HG03460 (cell line): Measurements from ENCODE around the gene ANKS1A.
A peak's percentile ranks its signal among the peaks of the same experiment; 100 is the strongest.
"Not testable (repeated sequence)": the region's sequence is repeated elsewhere in the genome, so short reads cannot be mapped to it uniquely, and the experiment has no call there.

Source experiments
- ATAC-seq: cut with Tn5 transposase; IDR thresholded peaks from one replicate; pipeline ENCODE4 v1.9.1; 2021; ENCODE audit not compliant: unreplicated experiment

ANKS1A gene

DNA sequence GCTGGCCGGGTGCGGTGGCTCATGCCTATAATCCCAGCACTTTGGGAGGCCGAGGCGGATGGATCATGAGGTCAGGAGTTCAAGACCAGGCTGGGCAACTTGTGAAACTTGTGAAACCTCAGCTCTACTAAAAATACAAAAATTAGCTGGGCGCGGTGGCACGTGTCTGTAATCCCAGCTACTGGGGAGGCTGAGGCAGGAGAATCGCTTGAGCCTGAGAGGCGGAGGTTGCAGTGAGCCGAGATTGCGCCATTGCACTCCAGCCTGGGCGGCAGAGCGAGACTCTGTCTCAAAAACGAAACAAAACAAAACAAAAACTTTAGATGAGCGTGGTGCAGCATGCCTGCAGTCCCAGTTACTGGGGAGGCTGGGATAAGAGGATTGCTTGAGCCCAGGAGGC, 3.2 kb upstream of the ANKS1A start:
- not testable (repeated sequence) for ATAC-seq

DNA sequence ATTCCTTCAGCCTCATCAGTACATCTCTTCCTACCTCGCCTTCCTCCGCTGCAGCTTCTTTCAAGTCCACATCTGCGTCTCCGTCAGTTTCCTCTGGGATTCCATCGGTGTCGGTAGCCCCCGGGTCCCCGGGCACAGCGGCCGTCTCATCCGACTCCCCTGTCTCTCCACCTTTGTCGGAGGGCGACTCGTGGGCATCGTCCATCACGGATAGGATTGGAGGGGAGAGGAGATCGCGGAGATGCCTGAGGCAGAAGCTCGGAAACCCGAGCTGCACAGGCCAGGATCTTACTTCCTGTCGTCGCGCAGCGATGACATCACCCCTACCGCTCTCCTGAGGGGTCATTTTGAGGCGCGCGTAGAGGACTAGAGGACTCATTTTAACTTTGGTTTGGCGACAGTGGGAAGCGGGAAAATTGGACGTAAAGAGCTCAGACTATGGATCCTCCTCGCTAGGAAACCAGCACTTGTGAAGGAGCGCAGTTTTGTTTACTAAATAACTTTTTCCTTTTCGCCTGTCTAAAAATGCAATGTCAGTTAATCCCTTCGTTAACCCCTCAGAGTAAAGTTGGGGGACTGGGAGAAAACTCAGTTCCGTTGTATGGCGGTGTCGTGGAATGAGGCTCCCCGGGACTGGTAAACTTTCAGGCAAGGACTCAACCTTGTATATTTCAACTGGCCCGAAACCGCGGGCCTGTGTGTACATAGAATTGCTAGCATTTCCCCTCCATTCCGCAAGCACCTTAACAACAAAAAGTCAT, 1.1 kb upstream of the ANKS1A start, which contains the start of gene TAF11:
TAF11 (minus strand) TSS at position 290 of the 761 bp plus-strand sequence; CDS start at position 205, 85 bp downstream.
- ATAC-seq, result peak; percentile 76

DNA sequence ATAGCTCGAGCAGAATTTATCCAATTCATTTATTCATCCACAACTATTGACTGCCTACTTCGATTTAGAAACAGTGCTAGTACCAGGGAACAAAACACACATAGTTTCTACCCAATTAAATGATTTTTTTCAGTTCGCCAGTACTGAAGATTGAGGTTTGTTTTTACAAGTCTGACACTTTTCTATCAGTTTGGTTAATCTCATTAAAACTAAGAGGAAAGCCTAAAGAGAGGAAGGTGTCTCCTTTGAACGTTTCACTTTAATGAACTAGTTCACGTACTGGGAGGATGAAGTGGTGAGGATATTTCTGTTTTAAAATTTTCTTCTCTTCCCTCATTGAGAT, 570 bp upstream of the ANKS1A start:
- ATAC-seq, result no peak

DNA sequence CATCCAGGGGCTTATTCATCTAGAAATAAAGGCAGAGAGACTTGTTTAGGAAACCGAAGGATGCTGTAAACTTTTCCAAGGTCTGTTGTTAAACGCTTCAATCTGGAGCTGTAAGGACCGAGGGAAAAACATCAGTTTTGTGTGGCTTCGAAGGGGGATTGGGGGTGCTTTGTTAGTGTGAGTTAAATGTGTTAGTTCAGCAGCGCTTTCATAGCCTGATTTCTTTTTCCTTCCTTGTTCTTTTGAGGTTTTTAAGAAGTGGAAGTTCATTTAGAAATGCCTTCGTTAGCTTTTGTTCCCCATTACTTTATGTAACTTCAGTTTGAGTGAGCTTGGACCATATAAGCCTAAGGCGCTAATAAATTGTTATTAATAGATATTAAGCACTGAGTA, 1.5 kb downstream of the ANKS1A start:
- ATAC-seq, result no peak

DNA sequence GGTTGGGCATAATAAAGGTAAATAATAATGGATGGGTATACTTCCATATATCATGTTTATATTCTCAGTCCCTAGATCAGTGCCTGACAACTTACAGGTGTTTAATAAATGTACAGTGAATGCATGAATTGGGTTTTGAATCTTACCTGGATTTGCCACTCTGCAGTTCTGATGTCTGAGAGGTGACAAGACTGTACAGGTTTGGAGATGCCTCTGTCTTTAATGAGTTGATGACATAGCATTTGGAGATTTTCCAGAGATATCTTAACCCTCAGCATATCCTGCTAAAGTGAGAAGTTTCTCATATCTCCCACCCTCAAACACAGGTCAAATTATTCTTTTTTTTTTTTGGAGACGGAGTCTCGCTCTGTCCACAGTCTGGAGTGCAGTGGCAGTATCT, 2.2 kb downstream of the ANKS1A start:
- ATAC-seq, result no peak

DNA sequence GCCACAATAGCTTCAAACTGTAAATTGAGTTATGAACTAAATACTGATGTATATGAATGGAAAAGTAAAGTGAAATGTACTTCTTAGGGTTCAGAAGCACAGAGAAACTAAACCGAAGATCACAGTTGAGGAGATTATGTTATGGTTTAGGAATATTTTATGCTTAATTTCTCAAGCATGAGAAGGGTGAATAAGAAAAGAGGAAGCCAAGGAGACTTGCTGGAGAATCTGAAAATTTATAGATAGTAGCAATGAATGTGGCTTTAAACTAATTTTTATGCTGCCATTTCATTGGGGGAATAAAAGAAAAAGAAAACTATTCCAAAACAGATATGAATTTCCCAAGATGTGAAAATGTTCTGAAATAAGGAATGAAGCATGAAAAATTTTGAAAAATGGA, 5.6 kb downstream of the ANKS1A start:
- no peak for ATAC-seq

DNA sequence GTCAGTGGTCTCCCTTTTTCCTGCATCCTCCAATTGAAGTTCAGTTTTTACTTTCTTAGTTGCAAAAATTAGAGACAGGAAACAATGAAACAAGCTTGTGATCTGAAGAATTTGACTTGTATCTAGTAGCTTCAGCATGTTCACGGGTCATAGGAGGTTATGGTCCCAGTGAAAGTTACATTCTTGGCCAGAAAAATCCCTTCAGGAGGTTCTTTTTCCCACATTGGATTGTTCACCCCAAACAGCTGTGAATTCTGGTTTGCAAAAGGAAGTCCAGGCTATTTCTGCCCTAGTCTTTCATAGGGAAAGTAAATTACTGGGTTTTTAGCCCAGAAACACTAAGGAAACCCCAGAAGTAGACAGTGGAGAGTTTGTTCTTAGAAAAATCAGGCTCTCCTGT, 8.1 kb downstream of the ANKS1A start:
- no peak for ATAC-seq

DNA sequence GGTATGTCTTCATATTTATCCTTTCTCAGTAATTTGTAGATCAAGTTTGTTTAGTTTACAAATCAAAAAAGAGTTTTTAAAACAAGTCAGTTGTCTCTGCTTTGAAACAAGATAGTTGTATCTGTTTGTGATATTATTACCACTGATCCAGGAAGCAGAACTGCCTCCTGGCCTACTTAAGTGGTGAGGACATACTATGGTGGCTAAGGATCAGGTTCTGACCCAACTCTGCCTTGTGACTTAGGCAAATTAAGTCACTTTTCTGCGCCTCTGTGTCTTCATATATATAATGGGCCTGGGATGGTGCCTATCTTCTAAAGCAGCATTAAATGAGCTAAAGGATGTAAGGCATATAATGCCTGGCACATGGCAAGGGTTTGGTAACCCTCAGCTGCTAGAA, 8.7 kb downstream of the ANKS1A start:
- ATAC-seq, result no peak

DNA sequence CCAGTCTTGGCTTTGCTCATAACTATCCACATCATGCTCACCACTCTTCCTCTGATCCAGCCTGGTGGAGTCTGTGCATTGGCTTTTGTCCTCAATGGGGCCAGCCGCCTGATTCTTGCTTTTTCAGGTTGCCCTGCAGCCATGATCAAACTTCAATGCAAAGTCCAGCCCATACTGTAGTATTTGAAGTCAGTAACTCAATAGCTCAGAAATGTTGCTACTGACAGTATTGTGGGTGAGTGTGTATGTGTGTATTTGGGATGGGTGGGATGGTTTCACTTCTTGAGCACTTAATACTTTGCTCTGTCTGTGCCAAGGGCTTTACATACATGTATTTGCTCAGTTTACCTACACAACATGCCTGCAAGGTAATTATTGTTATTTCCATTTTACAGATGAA, 10.7 kb downstream of the ANKS1A start:
- ATAC-seq, result not testable (repeated sequence)

DNA sequence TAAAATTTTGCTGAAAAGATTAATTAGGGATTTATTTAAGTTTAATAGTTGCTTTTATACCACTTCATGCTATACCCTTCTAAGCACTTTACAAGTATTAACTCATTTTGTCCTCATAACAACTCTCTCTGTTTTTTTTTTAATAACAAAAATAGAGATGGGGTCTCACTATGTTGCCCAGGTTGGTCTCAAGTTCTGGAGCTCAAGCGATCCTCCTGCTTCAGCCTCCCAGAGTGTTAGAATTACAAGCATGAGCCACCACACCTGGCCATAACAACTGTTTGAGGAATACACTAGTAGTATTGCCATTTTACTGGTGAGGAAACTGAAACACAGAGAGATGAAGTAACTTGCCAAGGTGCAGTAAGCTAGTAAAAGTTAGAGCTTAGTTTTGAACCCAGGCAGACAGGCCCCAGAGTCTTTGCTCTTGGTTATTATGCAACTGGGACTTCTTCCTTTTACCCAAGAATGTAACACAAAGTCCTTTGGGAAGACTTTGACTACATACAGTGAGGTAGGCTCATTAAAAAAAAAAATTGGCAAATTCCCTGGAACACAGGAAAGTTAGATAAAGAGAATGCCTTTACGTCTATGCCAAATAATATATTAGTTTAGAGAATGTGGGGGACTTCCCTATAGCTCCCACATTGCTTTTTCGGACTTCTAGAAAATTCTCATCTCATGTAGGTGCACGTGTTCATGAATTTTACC, 11.4 kb downstream of the ANKS1A start:
- no peak for ATAC-seq

DNA sequence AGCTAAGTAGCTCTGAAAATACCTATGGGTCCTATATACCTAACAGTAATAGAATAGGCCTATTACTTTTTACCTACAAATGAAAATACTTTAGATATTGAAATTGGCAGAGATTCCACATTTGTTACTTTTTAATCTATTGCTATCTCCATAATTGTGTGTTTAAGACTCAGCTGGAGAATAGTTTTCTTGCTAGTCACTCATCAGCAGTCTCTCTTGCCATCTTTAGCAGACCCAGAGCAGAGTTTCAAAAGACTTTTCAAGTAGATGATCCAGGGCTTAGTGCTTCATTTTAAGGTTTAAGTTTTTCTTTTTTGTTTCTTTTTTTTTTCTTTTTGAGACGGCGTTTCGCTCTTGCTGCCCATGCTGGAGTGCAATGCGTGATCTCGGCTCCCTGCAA, 12.9 kb downstream of the ANKS1A start:
- no peak for ATAC-seq

DNA sequence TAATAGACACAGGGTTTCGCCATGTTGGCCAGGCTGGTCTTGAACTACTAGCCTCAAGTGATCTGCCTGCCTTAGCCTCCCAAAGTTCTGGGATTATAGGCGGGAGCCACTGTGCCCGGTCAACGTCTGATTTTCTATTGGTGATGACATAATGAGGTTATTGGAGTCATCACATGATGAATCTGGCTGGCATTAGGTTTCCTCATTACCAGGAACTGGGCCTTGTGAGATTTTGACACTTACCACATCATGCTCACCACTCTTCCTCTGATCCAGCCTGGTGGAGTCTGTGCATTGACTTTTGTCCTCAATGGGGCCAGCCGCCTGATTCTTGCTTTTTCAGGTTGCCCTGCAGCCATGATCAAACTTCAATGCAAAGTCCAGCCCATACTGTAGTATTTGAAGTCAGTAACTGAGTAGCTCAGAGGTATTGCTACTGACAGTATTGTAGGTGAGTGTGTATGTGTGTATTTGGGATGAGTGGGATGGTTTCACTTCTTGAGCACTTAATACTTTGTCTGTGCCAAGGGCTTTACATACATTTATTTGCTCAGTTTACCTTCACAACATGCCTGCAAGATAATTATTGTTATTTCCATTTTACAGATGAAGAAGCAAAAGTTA, 16.0 kb downstream of the ANKS1A start:
- no peak for ATAC-seq

DNA sequence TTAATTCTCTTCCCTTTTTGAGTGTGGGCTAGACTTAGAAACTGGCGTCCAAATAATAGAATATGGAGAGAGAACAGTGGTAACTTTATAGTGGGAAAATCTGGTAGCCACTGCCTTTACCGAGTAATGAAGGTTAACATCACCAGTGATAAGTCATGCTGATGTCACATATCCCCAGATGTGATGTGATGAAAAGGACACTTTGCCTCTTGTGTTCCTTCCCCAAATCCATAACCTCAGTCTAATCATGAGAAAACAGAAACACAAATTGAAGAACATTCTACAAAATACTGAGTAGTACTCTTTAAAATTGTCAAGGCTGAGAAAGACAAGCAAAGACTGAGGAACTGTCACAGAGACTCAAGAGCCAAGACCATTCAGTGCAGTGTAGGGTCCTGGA, 17.8 kb downstream of the ANKS1A start:
- no peak for ATAC-seq

DNA sequence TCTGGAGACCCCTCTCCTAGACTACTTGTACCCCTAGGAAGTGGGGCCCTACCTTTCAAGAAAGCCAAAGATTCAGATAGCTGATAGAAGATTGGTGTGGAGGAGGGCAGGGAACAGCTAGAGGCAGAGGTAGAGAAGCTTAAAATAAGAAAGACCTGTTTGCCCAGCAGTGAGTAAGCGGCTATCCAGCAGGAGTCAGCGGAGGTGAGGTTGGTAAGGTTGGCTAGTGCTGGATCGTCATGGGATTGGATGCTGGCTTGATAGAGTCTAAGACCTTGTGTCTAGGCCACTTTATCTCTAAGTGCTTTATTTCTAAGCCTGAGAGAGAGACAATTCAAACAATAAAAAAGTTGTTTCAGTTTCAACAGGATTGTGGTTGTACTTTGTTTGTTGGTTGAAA, 19.1 kb downstream of the ANKS1A start:
- no peak for ATAC-seq

DNA sequence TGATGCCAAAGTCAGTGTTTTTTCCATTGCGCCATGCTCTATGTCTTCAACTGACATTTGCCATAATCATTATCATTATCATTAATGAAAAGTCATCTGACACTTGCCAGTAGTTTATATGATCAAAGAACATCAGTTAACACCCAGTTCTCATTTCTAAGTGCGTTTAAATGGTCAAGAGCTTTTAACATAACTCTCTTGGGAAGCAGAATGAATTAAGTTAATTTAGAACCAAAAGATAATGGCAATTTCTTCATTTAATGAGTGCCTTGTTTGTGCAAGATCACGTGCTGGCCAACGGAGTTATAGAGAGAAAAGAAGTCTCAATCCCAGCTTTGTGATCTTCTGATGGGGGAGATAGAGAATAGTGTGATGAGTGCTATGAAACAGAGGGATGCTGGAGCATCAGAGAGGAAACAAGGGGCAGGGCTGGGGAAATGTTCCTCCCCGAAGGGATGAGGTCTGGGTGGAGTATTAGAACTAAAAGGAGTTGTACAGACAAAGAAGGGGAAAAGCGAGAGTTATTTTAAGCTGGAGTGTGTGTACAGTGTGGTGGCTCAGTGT, 20.3 kb downstream of the ANKS1A start:
- ATAC-seq, result no peak

DNA sequence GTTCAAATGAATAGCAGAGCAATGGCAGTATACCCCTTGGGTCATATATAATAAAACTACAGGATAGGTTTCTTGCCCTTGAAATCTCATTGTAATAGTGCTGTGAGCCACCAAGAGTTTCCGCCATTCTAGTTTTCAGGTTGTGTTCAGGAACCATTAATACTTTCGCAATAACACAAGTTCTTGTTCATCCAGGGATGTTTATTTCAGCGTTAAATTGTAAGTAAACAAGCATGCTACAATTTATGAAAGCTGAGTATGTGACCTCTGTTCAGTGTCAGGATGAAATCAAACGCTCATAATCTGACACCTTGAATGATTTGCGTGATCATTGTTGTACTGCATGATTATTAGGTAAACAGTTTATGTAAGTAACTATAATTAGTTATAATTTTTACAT, 22.8 kb downstream of the ANKS1A start:
- no peak for ATAC-seq

DNA sequence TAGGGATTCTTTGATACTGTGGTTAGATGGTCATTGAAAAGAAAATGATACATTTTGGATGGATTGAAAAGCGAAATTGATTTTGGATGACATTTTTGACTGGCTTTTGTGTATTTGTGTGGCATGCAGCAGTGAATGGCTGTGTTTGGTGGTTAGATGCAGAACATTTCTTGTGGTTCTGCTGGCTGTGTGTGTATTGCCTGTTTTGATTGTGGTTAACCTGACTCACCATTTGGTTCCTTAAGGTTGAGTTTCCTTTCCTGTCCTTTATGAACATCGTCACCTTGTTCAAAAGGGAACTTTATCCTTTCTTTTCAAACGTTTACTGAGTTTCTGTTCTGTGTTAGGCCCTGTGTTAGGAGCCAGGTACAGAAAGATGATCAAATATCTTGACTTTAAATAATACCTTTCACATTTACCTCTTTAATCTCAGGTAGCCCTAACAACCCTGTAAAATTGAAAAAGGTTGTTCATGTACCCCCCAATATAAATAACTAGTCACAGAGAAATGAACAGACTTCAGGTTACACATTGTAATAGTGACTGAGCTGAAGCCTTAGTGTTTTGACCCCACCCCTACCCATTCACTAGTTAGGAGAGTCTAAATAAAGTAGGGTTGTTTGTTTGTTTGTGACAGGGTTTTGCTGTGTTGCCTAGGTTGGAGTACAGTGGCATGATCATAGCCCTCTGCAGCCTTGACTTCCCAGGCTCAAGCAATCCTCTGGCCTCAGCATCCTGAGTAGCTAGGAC, 23.8 kb downstream of the ANKS1A start:
- no peak for ATAC-seq

DNA sequence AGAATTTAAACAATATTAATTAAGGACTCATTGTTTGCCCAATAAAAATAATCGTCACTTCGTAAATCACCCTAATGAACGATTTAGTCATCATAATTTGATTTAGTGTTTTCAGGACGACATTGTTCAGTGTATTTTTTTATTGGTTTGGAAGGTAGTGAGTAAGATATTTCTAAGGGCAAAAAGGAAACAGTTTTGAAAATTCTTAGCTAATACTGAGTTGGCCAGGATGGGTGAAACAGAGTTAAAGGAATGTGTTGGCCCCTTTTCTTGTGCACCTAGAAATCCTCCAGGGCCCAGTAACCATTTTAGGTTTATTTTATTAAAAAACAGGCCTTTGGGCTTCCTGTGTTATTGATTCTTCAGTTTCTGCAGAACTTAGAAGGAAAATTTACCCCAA, 25.3 kb downstream of the ANKS1A start:
- ATAC-seq, result no peak

DNA sequence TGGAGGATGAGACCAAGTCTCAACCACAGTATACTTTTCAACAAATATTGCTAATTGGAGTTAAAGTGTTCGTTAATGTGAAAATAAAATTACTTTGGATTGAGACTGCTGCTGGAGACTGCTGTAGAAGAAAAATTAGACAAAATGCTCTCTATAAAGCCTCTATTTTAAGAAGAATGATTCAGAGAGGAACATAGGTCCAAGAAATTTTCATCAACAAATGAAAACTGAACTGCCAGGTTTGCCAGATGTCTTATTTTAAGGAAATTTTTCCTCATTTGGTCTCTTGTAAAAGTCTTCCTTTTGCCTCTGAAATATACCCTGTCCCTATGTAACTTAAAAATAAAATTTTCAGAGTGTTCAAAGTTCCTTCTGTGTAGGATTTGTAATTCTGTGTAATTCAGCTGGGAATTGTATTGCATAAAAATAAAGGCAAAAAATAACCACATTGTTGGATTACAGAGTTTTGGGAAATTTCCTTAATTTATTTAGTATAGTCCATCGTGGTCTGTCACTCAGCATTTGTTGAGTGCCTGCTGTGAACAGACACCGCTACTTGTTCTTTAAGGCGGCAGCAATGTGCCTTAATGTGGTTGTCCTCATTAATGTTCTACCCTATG, 27.4 kb downstream of the ANKS1A start:
- ATAC-seq, result no peak

DNA sequence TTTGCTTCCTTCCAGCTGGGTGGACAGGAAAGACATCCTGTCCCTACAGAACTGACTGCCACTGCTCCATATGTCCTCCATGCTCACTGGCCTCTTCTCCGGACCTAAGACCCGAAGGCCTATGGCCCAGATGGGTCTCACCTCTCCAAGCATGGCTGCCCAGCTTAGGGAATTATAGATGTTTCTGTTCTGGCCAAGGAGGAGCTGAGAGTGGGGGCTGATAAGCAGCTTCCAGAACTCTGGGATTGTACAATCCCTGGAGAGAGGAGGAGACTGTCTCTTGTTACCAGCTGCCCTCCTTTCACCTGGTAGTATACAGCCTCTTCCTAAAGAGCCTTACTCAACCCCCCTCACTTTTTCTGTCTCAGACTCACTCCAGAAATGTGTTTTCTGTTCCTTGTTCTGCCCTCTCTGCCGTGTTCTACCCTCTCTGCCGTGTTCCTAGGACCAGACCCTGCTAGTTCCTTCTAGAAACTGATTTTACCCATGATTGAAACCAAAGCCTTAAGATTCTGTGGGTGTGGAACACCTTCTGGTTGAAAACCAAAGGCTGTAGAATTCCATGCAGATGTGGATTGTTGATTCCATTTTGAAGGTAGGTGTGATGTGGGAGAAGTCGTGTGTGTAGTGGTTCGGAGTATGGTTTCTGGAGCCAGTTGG, 28.7 kb downstream of the ANKS1A start:
- ATAC-seq, result no peak
